Hypothalamus (tissue), 51 donors: ENCODE measurements around the gene PPP2R2C.

ENCODE experiments used
- DNase-seq, 51 donors: peaks; one replicate each; lab custom pipeline; 2025; lab: John Stamatoyannopoulos, UW

The PPP2R2C gene

DNA sequence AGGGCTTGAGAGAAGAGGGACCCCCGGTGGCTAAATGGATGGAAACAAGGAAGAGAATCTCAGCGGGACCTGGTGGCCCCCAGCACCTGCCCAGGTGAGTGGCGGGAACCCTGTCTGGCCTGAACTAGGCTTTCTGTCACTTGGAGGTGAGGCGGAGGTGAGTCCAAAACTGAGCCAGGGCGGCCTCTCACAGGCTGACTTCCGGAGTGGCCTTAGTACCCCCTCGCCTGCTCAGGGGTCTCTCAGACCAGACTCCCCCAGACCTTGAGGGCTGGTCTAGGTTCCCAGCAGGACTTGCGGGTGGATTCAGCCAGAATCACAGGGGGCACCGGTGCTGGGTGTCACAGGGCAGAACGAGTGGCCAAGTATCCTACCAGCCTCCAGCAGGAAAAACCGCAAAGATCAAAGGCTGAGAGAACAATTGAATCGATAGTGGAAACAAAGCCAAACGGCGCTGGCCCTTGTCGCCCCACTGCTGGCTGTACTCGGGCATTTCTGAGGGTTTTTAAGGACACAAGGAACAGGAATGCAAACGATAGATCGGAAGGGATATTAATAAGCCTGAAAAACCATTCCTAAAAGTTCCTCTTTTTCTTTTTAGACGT, 135.0 kb downstream of the PPP2R2C start:
- DNase-seq = no peak

DNA sequence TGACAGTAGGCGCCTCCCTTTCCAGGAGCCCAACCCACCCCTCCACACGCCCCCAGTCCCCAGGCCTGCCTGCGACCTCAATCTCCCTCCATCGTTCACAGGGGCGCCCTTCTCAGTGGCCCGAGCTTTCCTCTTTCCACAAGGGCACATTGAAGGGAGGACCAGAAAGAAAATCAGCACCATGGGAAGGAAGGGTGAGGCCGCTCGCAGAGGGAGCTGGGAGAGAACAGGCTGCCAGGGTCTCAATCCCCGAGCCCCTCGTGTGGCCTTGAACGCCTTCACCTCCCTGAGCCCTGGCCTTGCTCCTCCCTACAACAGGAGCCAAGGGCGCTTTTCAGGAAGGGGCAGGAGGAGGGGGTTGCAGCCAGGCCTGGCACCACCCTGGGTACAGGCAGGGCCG, 136.2 kb downstream of the PPP2R2C start:
- DNase-seq = no peak

DNA sequence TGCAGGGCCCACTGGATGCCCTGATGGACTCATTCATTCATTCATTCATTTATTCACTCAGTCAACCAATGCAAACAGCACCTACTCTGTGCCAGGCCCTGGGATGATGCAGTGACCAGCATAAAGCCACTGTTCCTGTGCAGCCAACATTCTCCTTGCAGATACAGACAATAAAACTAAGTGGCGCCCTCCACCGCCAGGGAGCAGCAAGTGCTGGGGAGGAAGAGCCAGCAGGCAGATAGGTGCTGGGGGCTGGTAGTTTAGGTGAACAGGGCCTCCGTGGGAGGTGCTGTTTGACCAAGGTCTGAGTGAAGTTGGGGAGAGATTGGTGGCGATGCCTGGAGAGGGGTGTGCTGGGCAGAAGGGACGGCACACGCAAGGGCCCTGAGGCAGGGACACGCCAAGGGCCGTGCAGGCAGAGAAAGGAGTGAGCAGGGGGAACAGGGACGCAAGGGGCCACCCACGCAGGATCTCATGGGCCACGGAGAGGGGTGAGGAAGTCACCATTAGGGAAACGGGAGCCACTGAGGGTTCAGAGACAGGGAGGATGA, 137.3 kb downstream of the PPP2R2C start:
- no peak for DNase-seq

DNA sequence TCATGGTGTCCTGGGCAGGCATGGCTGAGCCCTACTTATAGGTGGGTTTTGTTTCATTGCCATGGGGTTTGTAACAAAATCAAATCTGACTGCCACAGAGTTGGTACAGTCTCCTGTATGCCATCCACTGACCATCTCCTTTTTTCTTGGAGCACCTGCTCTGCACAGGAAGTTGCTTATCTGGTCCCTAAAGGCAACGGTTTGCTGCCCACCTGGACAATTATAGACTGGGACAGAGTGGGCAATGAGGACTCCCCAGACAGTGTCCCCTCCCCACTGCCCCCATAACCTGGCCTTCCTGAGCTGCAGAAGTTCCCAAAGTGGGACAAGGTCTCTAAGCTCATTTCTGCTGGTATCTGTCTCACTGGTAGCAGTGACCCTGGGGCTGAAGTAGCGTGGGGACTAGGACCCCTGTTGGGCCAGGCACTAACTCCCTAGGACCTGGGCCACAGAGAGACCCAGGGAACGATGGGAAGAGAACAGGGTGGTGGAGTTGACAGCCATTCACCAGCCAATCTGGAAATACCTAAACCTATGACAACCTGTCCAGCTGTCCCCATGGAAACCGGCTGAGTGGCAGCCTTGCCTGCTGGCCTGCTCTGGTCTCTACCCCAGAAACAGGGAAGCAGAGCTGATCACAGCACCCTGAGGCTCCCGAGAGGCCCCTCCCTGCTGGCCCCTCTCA, 138.1 kb downstream of the PPP2R2C start:
- DNase-seq = no peak

DNA sequence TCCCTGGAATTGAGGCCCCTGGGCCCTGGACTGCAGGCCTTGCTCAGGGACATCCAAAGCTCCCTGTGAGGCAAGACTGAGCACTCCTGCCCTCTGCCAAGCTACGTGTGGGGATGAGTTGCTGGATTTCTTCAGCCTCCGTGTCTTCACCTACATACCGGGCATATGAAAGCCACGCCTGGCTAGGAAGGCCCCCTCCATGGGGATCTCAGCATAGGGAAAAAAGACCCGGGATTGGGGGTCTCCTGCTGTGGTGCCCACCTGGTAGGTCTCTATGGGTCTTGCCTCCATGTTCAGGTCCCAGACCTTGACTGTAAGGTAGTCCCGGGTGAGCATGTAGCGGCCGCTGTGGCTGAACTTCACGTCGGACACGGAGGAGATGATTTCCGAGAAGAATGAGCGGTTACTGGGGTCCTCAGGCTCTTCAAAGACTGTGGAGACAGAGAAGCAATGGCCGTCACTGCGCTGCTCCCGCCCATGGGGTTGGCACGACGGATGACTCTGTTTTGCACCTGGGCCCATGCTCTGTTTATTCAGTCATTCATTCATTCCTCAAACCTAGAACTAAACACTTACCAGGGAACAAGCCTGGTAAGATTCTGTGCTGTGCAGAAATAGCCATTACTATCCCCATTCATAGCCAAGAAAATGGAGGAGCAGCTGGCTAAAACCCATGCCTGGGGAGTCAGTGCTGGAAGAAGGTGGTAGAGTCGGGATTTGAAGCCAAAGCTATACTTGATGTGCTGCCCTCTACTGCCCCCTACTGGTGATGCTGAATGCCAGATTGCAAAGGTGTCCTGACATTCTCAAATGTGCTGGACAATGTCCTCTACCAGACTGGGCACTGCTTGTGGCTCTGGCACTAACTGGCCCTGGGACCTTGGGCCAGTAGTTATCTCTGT, 138.9 kb downstream of the PPP2R2C start:
- no peak for DNase-seq

DNA sequence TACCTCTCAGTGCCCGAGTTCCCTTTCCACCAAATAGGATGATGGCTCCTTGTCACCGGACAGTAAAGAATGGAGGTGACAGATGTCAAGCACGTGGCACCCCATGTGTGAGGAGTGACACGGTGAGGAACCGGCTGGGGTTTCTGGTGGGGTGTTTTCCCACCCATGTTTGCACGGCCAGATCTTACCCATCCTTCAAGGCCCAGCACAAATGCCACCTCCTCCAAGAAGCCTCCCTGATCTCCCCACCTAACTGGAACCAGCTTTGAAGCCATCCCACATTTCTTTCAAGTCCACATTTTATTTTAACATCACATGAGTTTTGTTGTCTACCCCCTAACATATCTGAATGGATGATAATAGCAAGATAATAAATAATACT, 139.8 kb downstream of the PPP2R2C start:
- DNase-seq = no peak

DNA sequence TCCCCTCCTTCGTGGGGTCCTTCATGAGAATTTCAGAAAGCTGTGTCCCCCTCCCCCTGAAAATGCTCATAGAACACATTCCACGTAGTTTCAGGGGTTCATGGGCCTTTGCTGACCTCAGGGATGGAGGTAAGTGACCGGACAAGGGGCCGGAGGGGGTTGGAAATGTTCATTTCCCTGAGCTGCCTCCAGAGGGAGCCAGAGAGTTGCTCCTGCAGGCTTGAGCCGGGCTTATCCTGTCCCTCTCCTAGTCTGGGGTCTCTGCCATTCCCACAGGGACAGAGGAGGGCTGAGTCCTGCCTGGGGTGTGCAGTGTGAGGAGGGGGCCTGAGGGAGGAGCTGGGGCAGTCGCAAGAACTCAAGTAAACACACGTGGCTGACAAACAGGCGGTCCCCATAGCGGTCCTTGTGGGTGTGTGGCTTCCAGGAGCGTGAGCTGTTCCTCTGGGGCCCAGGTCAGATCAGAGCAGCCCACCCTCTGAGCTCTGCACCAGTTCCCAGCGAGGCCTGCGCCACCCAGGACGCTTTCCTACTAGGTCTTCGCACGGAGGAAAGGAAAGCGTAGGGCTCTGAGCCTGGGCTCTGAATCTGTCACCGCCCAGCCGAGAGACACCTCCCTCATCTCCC, 140.3 kb downstream of the PPP2R2C start:
- peak in 9 of 51 donors; percentile 7 to 46 (median 21) for DNase-seq

DNA sequence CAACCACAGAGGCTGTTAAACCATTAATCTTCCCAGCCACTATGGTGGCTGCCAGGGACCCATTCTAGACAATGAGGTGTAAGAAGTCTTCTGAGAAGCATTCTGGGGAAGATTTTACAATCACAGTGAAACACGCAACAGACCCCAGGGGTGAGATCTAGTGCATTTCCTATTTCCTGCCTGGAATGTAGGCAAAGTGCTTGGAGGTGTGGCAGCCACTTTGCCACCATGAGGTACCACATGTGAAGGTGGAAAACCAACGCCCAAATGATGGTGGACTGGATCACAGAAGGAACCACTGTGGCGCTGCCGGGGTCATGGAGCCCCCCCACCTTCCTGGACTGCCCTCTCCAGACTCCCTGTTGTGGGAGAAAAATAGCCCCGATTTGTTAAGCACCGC, 140.9 kb downstream of the PPP2R2C start:
- DNase-seq = no peak

DNA sequence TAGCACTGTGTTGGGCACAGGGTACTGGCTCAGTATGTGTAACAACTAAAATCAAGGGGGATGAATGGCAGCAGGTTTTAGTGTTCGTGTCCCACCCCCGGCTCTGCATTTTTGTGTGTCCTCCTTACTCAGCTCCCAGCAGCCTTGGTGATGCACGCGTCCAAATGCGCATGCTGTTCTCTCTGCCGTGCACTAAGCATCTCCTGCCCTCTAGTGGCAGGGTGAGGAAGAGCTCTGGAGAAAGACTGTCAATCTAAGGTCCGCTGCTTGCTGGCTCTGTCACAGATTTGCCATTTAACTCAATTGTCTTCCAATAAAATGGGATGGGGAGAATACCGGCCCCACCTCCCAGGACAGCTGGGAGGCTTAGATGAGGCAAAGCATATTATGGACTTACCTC, 141.4 kb downstream of the PPP2R2C start:
- DNase-seq = peak in 1 of 51 donors; percentile 42

DNA sequence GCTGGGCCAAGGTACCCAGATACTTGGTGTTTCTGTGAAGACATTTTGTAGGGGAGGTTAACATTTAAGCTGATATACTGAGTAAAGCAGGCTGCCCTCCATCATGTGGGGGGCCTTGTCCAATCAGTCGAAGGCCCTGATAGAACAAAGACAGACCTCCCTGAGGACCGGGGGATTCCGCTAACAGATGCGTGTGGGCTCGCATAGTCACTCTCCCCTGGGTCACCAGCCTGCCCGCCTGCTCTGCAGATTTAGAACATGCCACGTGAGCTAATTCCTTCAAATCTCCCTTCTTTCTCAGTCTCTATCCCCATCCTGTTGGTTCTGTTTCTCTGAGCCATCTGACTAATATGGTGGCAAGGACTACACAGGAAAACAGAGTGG, 142.0 kb downstream of the PPP2R2C start:
- no peak for DNase-seq

DNA sequence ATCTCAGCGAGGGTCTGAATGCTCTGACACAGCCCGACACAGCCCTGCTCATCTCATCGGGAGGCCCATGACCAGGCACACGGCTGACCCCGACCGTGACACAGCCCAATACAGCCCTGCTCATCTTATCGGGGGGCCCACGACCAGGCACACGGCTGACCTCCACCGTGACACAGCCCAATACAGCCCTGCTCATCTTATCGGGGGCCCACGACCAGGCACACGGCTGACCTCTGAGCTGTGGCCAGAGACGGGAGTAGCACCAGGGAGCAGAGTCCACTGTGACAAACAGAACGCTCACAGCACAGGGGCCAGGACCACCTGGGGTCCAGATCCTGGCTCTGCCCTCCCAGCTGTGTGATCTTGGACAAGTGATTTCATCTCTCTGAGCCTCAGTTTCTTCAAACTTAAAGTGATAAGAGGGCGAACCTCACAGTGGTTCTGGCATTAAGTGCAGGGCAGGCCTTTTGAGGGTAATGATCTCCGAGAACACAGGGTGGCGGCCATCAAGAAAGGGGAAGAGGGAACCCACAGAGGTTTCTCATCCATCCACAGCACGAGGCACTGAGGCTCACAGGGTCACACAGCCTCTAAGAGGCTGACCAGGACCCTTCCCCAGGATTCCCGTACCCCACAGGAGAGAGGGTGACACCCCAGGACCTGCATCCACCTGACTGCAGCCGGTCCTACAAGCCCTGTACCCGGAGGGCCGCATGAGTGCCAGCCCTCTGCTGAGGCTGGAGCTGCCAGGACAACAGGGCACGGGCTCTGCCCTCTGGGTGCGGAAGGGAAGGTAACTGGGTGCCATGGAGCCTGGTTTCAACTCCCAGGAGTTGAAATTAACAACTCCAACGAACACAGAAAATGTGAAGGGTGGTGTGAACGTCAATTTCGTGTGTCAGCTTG, 142.7 kb downstream of the PPP2R2C start:
- no peak for DNase-seq

DNA sequence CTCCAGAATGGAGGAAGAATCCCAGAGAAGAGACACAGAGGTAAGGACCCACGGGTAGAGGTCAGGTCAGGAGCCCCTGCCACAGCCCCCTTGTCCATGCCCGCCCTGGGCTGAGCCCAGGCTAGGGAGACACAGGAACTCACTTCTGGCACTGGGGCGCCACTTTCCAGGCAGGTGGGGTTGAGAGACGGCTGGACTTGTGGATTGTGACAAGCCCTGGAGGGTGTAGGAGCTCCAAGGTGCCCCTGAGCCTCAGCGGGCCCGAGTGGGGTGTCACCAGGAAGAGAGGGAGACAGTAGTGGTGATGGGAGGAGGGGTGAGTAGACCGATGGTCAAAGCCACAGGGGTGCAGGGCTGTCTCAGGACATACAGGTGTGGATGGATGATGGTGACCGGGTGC, 143.9 kb downstream of the PPP2R2C start:
- DNase-seq = no peak

DNA sequence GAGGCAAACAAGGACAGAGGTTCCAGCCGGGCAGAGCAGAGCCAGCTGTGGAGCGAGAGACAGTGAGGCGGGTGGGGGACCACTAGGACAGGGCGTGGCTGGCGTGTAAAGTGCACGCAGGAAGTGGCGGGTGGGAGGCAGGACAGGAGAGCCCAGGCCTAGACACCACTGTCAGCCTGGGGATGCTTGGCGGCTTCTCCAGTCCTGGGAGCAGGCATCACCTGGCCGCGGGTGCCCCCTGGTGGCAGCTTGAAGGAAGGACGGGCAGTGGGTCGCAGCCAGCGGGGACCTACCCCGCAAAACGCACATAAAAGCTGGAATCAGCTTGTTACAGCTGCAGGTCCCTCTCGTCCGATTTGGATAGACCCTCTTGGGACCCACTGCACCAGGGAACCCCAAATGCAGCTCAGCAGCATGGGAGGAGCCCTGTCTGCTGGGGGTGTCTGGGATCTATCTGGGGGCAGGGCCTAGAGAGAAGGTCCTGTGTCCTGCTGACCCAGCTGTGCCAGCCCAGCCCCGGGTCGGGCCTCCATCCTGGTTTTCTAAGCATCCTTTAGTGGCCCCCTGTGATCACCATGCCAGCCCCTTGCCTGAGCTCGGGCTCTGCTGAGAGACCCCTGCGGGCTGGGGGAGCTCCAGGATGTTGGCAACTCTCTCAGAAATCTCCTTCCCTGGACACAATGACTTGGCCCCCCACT, 145.0 kb downstream of the PPP2R2C start:
- DNase-seq = peak in 50 of 51 donors; percentile 24 to 88 (median 67)

DNA sequence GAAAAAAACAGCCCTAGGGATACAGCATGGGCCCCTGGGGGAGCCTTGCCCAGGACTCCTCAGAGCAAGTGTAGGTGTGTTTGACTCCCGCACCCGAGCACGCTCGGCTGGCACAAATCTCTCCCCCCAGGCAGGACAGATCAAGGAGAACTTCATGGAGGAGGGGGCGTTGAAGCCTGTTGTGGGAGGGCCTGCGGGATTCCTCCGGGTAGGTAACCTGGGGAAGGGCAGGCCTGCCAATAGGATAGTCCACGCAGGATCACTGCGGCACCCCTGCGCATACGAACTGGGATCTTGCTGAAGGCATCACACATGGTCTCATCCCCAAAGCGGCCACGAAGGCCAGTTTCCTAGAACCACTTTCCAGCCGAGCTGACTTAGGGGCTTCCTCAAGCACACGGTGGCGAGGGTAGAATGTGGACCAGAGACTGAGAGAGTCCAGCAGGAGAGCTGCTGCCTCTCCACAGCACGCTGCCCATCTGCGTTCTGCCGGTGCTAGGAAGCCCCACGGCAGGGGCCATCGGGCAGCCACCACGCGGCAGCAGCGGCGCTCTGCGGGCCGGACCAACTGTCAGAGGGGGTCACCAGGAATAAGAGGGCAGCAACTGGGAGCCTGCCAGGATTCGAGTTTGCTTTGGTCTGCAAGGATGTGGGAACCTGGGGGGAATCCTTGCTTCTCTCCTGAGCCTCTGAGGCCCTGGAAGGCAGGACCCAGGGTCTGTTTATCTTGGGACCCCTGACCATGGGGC, 145.9 kb downstream of the PPP2R2C start:
- no peak for DNase-seq

DNA sequence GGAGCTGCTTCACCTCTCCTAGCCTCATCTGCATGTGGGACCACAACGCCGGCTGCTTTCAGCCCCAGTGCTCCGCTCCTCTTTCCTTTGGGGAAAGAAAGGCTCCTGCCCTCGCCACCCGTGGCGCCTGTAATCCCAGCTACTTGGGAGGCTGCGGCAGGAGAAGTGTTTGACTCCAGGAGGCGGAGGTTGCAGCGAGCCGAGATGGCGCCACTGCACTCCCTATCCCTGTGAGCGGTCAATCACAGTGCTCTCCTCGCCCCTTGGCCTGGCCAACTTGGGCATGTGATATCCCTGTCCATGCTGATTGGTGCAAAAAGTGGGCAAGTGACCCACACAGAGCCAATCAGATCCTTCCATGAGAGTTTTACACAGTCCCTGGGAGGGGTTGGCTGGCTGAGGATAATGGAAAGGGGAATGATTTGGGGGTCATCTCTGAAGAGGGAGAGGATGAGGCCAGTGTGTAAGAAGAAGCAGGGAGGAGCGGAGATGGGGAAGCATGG, 146.6 kb downstream of the PPP2R2C start:
- no peak for DNase-seq

DNA sequence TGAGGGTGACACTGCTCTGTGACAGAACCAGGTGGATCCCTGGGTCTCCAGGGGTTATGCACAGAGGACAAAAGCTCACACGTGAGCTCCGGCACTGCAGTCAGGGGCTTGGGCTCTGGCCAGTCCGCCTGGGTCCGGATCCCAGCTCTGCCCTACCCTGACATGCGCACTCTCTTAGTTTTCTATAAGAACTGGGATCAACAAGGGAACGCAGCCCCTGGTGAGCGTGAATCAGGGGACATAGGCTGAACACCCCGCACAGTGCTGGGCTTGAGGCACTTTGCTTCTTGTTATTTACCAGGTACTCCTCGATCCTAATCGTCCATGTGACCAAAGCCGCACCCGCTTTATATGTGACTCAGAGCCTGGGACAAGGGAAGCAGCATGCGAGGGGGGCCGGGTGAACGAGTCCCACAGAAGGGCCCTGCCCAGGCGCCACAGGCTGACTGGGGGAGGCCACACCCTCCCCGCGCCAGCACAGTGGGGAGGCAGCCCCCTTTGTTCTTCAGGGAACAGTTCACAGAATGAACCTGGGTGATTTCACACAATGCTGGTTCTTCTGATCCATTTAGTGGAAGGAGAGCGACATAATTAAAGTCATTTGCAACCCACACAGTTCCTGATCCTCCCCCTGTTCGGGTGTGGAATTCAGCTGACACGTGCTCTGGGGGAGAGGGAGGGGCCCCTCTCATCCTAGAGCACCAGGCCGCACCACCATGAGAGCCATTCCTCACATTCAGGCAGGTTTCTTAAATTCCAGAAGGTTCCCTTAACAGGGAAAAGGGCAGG, 147.2 kb downstream of the PPP2R2C start:
- DNase-seq = peak in 7 of 51 donors; percentile 25 to 89 (median 35)

DNA sequence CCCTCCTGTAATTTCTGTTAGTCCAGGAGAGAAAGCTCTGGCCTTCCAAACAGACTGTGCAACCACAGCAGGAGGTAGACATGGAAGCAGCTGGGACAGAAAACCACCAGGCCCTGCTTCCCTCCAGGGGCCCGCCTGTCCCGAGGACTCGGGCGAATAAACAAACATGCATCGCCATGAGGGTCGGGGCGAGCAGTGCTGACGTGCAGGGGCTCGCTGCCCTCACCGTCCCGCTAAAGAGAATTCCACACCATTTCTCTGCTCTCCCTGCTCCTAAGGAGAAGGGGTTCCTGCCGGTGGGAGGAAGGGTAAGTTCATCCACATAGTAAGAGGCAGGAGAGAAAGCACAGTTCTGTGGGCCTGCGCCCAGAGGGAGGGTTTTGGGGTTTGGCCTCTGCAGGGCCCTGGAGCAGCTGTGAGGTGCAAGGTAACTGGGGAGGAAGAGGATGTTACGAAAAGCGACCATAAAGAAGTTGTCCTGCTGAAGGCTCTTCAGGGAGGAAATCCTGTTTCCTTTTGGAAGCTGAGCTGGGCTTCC, 147.9 kb downstream of the PPP2R2C start:
- DNase-seq = no peak
